K562 (cell line): ENCODE data around the gene PRKAG2. TPM values are rescaled to one million over a fixed set of nuclear protein-coding genes. Genes with fewer than 3 reads are reported as not detected.

Experiments used
- C11orf30 ChIP-seq: fragments of 450-650 bp; IDR thresholded peaks from 2 replicates; pipeline ENCODE4 v1.6.1; 2016; ENCODE audit warnings: low read depth, mild to moderate bottlenecking
- CREM ChIP-seq: IDR thresholded peaks from 2 replicates; pipeline ENCODE4 v1.6.1; 2014; ENCODE audit warnings: antibody characterized with exemption, low read depth
- FOXO4 ChIP-seq: fragments of 450-650 bp; formaldehyde crosslinking; IDR thresholded peaks from 2 replicates; pipeline ENCODE4 v1.4.0; 2020; ENCODE audit warnings: mild to moderate bottlenecking, moderate library complexity
- ILF3 ChIP-seq: fragments of 450-650 bp; IDR thresholded peaks from 2 replicates; pipeline ENCODE4 v1.6.1; 2018; ENCODE audit warnings: antibody characterized with exemption, mild to moderate bottlenecking, moderate library complexity, borderline replicate concordance
- JUN ChIP-seq, 2 experiments: sonication (generic) in 1 of 2; formaldehyde crosslinking in 1 of 2; IDR thresholded peaks; 2 replicates each; pipeline versions ENCODE4 v1.6.1 to v1.8.0; 2012 to 2022; ENCODE audit warnings: borderline replicate concordance in 2 of 2, mild to moderate bottlenecking in 2 of 2, improper control_type of control experiment in 1 of 2, low read depth in 1 of 2, low read length in 1 of 2, missing genetic modification reagents in 1 of 2
- JUNB ChIP-seq: fragments of 450-650 bp; formaldehyde crosslinking; conservative IDR thresholded peaks from 2 replicates; pipeline ENCODE4 v1.4.0; 2020; ENCODE audit warnings: mild to moderate bottlenecking
- JUND ChIP-seq, 2 experiments: IDR thresholded peaks; 2 replicates in 1 of 2; 3 replicates in 1 of 2; pipeline ENCODE4 v1.6.1; 2011; ENCODE audit warnings: borderline replicate concordance in 2 of 2, low read depth in 2 of 2, low read length in 2 of 2, improper control_type of control experiment in 1 of 2, missing biosample characterization in 1 of 2, missing genetic modification characterization in 1 of 2, missing genetic modification reagents in 1 of 2
- KDM2B ChIP-seq: fragments of 250-450 bp; sonication (Bioruptor Pico); IDR thresholded peaks from 2 replicates; pipeline ENCODE4 v1.8.0; 2021; ENCODE audit warnings: mild to moderate bottlenecking, moderate library complexity
- MAFF ChIP-seq: IDR thresholded peaks from 2 replicates; pipeline ENCODE4 v1.6.1; 2012; ENCODE audit warnings: low read length, improper control_type of control experiment
- NFE2 ChIP-seq: IDR thresholded peaks from 2 replicates; pipeline ENCODE4 v1.6.1; 2014; ENCODE audit warnings: antibody characterized with exemption, low read depth
- NRF1 ChIP-seq, 2 experiments: fragments of 450-650 bp; IDR thresholded peaks in 1 of 2; conservative IDR thresholded peaks in 1 of 2; 2 replicates each; pipeline ENCODE4 v1.6.1; 2014; ENCODE audit warnings: mild to moderate bottlenecking in 2 of 2
- PHB2 ChIP-seq: fragments of 450-650 bp; IDR thresholded peaks from 2 replicates; pipeline ENCODE4 v1.6.1; 2017; ENCODE audit warnings: low read depth
- RCOR1 ChIP-seq, 2 experiments: IDR thresholded peaks; 2 replicates each; pipeline ENCODE4 v1.6.1; 2012; ENCODE audit warnings: low read depth in 2 of 2, low read length in 2 of 2, borderline replicate concordance in 1 of 2, improper control_type of control experiment in 1 of 2
- SIX5 ChIP-seq, 2 experiments: IDR thresholded peaks; 2 replicates each; pipeline ENCODE4 v1.6.1; 2011; ENCODE audit warnings: low read length in 2 of 2, borderline replicate concordance in 1 of 2, low read depth in 1 of 2, mild to moderate bottlenecking in 1 of 2, moderate library complexity in 1 of 2; ENCODE audit not compliant: insufficient read depth in 1 of 2
- ZC3H4 ChIP-seq: sonication (generic); formaldehyde crosslinking; IDR thresholded peaks from 2 replicates; pipeline ENCODE4 v1.9.0; 2021; ENCODE audit warnings: missing genetic modification reagents, borderline replicate concordance
- ZNF282 ChIP-seq: sonication (generic); formaldehyde crosslinking; IDR thresholded peaks from 2 replicates; pipeline ENCODE4 v1.8.1; 2023; ENCODE audit warnings: missing genetic modification reagents
- polyA plus RNA-seq, 8 experiments: library from polyadenylated mRNA; depleted of rRNA in 4 of 8; stranded (reverse) in 5 of 8; unstranded in 3 of 8; fragments of >200 nt; fragmentation: Nextera tagmentation in 2 of 8; fragmentation: Illumina TruSeq in 1 of 8; extraction: Ambion mirVana in 2 of 8; extraction: Trizol in 1 of 8; gene quantifications; 2 replicates each; pipeline versions ENCODE4 v1.2.1 to v1.2.3, GENCODE V29; 2011 to 2014; ENCODE audit warnings: inconsistent platforms in 1 of 8, missing spikeins in 1 of 8
- total RNA-seq, 7 experiments: library from RNA; depleted of rRNA in 6 of 7; stranded (reverse); fragments of >200 nt in 6 of 7; fragmentation: Illumina TruSeq in 2 of 7; extraction: Trizol in 2 of 7; gene quantifications; 2 replicates each; pipeline versions ENCODE4 v1.2.1 to v1.2.3, GENCODE V29; 2011 to 2021; ENCODE audit warnings: low replicate concordance in 1 of 7
- TF ChIP-seq, protein P1 (sequence below), 2 experiments: fragments of 450-650 bp in 1 of 2; sonication (generic) in 1 of 2; formaldehyde crosslinking in 1 of 2; IDR thresholded peaks in 1 of 2; conservative IDR thresholded peaks in 1 of 2; 2 replicates each; pipeline versions ENCODE4 v1.6.1 to v1.8.1; 2016 to 2023; ENCODE audit warnings: mild to moderate bottlenecking in 2 of 2, moderate library complexity in 2 of 2, inconsistent platforms in 1 of 2, missing genetic modification reagents in 1 of 2
- TF ChIP-seq, protein P2 (sequence below): fragments of 200-800 bp; sonication (Bioruptor generic); IDR thresholded peaks from 2 replicates; pipeline ENCODE4 v1.6.1; 2017; ENCODE audit warnings: missing genetic modification characterization, missing compliant biosample characterization
- TF ChIP-seq, protein P3 (sequence below): sonication (generic); formaldehyde crosslinking; IDR thresholded peaks from 2 replicates; pipeline ENCODE4 v1.8.0; 2022; ENCODE audit warnings: missing genetic modification reagents, mild to moderate bottlenecking, moderate library complexity, borderline replicate concordance

The PRKAG2 gene
- total and polyA plus RNA-seq, 9 of the 15 experiments (the other 6 are each of a cell fraction or from before 2014, with no cell fraction given) = 0.99 to 5.6 (median 3.3) TPM

- TF ChIP-seq, protein P1, sequence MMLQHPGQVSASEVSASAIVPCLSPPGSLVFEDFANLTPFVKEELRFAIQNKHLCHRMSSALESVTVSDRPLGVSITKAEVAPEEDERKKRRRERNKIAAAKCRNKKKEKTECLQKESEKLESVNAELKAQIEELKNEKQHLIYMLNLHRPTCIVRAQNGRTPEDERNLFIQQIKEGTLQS (IDR thresholded peaks at IDR 0.05) = peak; percentile 89
- TF ChIP-seq, protein P1 (CRISPR knock-in tag; conservative IDR thresholded peaks at IDR 0.05) = no peak
- TF ChIP-seq, protein P2, sequence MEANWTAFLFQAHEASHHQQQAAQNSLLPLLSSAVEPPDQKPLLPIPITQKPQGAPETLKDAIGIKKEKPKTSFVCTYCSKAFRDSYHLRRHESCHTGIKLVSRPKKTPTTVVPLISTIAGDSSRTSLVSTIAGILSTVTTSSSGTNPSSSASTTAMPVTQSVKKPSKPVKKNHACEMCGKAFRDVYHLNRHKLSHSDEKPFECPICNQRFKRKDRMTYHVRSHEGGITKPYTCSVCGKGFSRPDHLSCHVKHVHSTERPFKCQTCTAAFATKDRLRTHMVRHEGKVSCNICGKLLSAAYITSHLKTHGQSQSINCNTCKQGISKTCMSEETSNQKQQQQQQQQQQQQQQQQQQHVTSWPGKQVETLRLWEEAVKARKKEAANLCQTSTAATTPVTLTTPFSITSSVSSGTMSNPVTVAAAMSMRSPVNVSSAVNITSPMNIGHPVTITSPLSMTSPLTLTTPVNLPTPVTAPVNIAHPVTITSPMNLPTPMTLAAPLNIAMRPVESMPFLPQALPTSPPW (CRISPR knock-in tag) = peak; percentile 52
- TF ChIP-seq, protein P3, sequence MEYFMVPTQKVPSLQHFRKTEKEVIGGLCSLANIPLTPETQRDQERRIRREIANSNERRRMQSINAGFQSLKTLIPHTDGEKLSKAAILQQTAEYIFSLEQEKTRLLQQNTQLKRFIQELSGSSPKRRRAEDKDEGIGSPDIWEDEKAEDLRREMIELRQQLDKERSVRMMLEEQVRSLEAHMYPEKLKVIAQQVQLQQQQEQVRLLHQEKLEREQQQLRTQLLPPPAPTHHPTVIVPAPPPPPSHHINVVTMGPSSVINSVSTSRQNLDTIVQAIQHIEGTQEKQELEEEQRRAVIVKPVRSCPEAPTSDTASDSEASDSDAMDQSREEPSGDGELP (CRISPR knock-in tag) = peak; percentile 41; the same call in 1 of the 2 replicates
- TF ChIP-seq JUN (IDR thresholded peaks at IDR 0.05; ENCODE audit: borderline replicate concordance, low read depth, low read length) (peak; percentile 62; the same call in 1 of the 2 replicates), JUN (CRISPR knock-in tag; IDR thresholded peaks at IDR 0.05; ENCODE audit: borderline replicate concordance) (no peak), NRF1 (conservative IDR thresholded peaks at IDR 0.05 in 1 of 2, IDR thresholded peaks at IDR 0.05 in 1 of 2) (0 out of 4 replicates have a peak, but pooled peaks of 1 of the 2 experiments have one; percentile 10), RCOR1 (IDR thresholded peaks at IDR 0.05; ENCODE audit: borderline replicate concordance in 1 of 2, low read depth in 2 of 2, low read length in 2 of 2) (peak in 1 of 2 experiments; percentile 22; a peak in 1 of 4 replicates), C11orf30 (peak; percentile 30; the same call in 1 of the 2 replicates), PHB2 (no peak), ZC3H4 (CRISPR knock-in tag) (no peak), JUNB (CRISPR knock-in tag) (0 out of 2 replicates have a peak, but pooled peaks have one; percentile 56), CREM (peak; percentile 17; the same call in 1 of the 2 replicates), JUND (IDR thresholded peaks at IDR 0.05; ENCODE audit: borderline replicate concordance, low read depth, low read length) (peak; percentile 80), JUND (tag; IDR thresholded peaks at IDR 0.05; ENCODE audit: borderline replicate concordance, low read depth, low read length) (peak; percentile 73; the same call in 1 of the 3 replicates), ILF3 (no peak), KDM2B (CRISPR knock-in tag) (no peak), ZNF282 (CRISPR knock-in tag) (no peak), MAFF (no peak), SIX5 (IDR thresholded peaks at IDR 0.05; ENCODE audit: borderline replicate concordance in 1 of 2, insufficient read depth in 1 of 2, low read depth in 1 of 2, low read length in 2 of 2) (no peak), NFE2 (peak; percentile 29; the same call in 1 of the 2 replicates), FOXO4 (CRISPR knock-in tag) (no peak)
Measured at GRCh38 chr7:151727579-151728285, 149.2 kb downstream of the PRKAG2 start (continued).
